ENCODE measurements around the gene HSPG2.
A peak's percentile ranks its signal among the peaks of the same experiment; 100 is the strongest.
"Not testable (repeated sequence)": the region's sequence is repeated elsewhere in the genome, so short reads cannot be mapped to it uniquely, and the experiment has no call there.

Gene HSPG2

DNA sequence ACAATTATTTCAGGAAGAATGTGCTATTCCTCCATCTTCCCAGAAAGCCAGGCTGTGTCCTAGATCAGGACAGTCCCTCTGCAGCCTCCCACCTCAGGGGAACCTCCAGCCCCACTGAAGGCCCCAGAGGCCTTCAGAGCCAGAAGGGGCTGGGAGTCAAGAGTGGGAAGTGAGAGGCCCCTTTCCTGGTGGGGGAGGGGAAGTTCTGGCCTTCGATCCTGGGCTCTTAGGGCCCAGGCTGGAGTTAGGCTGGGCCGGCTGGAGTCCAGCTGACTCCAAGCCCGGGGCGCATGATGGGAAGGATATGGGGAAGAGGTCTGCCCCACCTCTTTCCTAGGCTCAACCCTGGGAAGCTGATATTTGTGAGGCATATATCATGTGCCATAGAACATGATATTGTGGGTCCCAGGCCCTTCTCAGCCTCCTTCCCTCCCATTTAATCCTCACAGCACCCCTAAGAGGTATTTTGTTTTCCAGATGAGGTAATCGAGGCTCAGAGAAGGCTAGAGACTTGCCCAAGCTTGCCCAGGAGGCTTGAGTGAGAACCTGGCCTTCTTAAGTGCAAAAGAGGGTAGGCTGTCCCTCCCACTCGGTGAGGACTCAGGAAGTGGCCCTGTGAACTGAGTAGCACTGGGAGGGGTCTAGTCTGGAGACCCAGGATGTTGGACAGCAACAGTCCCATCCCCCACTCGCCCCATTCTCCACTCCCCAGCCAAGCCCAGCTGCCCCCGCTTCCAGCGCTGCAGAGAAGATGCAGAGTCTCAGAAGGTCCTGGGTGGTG lies 18.6 kb upstream of the HSPG2 start:
- DNase-seq = no peak

DNA sequence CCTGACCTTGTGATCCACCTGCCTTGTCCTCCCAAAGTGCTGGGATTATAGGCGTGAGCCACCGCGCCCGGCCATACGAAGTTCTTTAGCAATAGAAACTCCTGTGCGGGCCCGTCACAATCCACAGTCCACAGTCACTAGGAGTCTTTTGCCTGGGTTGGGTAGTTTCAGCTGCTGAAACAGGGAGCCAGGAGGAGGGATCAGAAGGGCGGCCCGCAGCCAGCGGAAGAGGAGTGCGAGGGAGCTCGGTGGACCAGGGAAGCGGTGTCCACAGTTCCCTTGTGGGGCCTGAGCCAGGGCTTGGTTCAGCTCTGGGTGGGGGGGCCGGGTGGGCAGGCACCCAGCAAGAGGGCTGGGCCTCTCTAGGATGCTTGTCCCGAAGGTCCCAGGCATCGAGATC lies 17.9 kb upstream of the HSPG2 start:
- DNase-seq = no peak

DNA sequence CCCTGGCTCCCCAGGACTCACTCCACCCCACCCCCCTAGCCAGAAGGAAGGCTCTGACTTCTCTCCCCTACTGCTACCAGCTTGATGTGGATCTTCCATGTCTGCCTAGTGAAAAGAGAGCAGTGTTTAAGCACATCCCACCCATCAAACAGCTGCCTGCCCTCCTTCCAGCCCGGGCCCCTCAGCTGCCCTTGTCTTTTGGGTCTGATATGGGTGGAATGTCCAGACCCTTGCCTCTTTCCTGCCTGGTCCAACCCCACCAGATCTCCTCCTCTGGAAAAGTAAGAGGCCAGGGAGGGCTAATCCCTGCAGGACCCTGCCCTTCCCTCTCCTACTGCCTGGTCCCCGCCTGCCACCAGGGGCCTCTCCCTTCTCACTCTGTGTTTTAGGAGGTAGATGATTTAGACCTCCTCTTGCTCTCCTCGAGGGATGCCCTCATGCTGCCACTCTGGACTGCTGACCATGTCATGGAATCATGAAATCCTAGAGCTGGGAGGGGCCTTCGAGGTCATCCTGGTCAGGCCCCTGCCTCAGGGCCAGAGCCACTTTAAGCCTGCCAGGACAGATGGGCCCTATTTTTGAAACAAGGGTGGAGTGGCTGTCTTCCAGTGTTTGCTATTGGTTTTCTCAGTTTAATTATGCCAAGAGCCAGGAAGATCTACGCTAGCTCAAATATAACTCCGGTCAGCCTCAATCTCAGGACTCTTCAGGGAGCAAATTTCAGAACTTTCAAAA lies 15.8 kb upstream of the HSPG2 start:
- no peak for DNase-seq

DNA sequence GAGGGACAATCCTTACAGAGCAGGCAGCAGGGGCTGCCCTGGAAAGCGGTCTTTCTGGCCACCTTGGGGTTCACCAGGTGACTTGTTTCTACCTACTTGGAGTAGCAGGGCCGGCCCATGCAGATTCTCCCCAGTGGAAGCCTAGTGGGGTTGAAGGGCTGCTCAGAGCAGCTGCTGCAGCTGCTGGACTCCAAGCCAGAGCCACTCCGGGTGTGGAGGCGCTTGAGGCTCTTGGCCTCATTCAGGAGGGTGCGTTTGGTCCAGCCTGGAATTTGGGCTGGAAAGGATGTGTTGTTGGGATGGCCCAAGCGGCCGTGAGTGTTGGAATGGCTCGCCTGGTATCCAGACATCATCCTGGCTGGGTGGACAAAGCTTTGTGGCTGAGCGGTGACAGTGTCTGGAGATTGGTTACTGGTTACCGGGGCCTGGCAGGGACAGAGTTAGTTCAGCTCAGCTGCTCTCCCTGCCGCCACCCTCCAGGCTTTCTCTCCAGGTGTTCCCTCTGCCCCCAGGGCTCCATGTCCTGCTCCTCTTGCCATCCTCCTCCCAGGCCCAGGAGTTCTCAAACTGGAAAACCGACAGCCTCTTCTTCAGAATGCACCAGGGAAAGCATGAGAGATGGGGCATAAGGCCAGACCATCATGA lies 14.2 kb upstream of the HSPG2 start:
- no peak for DNase-seq

DNA sequence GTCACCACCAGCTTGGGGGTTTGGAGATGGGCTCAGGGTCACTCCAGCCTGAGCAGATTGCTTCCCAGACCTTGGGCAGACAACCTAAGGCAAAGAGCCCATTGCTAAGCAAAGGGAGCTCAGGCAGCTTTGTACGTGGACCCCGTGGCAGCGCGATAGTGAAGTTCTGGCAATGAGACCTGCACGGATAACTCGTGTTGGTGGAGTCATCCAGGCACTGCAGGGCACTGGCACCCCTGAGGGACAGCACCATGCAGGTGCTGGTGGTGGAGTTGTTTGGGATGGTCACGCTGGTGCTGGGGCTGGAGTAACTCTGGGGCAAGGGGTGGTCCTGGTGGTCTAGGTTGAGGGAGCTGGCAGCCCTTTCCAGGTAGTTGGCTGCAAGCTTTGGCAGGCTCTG lies 13.6 kb upstream of the HSPG2 start:
- DNase-seq = no peak

DNA sequence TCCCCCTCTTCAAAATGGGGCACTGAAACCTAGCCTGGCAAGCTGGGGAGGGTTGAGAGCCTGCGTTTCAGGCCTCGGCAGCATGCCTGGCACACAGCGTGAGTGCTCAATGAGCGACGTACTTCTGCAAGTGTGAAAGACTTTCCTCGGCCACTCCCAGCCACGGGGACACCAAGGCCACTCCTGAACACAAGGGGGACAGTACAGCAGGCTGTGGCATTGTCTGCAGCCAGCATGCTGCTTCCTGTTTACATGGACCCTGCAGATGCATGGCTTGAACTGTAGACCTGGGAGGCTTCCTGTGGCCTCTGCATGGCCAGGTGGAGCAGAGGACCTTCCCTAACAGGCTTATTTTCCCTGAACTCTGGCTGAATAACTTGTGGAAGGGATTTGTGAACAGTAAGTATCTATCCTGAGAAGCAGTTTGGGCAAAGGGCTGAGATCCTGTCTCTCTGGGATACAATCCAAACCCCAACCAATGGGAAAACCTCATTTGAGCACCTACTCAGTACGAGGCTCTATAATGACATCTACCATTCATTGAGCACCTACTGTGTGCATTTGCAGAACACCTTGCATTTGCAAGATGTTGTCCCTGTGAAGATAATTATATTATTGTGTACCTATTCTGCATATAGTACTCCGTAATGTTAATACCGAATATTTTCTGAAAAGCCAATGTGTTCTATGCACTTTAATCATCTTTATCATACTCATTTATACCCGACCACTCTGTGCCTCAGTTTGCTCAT lies 9.9 kb upstream of the HSPG2 start:
- DNase-seq = no peak

DNA sequence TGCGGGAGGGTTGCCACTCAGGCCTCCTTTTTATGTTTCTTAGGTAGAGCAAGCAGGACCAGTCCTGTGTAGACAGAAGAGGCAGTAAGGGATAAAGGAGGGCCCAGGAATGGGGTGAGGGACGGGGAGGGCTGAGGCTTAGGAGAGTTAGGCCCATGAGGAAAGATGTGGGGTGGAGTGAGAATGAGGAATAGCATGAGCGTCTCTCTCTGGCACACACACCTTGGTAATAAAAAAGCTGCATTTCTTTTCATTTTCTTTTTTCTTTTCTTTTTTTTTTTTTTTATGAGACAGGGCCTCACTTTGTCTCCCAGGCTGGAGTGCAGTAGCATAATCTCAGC lies 7.6 kb upstream of the HSPG2 start:
- no peak for DNase-seq

DNA sequence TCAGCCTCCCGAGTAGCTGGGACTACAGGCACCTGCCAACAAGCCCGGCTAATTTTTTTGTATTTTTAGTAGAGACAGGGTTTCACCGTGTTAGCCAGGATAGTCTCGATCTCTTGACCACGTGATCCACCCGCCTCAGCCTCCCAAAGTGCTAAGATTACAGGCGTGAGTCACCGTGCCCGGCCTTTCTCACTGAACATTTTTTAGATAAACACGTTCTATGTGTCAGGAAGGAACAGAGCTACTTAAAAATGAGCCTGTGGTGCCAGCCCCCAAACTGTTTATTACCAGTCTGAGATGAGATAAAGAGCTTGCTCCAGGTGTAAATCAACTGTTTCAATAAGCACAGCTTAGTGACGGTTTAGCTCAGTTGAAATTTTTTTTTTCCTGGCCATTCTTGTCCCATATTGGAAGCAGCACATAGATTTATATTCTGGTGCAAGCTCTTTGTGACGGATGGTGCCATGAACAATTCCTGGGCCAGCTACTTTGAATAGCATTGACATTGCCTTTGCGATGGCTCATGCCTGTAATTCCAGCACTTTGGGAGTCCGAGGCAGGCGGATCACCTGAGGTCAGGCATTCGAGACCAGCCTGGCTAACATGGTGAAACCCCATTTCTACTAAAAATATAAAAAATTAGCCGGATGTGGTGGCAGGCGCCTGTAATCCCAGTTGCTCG lies 6.0 kb upstream of the HSPG2 start:
- not testable (repeated sequence) for DNase-seq

DNA sequence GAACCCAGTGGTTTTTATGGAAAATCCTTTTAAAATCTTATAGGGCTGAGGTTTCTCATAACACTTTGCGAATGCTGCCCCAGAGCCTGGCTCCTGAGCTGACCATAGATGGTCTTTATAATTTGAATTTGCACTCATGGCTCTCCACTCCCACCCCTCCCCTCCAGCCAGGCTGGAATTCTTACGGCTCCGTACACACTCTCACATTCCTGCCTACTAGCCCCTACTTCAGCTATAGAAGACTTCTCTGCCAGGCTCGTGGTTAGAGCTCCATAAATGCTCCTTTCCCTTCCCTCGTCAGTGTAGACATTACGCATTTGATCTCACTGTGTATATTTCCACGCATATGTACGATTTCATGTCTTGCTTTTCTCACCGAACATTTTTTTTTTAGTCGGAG lies 5.4 kb upstream of the HSPG2 start:
- DNase-seq = no peak

DNA sequence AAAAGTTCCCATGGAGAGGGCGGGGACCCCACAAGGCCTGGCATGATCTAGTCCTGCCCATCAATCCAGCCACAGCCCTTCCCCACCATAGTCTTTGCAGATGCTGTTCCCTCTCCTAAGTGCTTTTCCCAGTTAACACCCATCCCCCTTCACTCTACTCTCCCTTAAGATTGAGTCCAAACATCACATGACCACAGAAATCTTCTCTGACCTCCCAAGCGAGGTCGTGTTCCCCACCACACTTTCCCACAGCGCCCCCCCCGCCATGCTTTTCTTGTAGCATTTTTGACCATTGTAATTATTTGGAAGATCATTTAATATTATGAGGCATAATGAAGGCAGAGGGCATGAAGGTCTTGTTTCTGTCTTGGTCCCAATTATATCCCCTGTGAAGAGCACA lies 4.3 kb upstream of the HSPG2 start:
- DNase-seq = no peak

DNA sequence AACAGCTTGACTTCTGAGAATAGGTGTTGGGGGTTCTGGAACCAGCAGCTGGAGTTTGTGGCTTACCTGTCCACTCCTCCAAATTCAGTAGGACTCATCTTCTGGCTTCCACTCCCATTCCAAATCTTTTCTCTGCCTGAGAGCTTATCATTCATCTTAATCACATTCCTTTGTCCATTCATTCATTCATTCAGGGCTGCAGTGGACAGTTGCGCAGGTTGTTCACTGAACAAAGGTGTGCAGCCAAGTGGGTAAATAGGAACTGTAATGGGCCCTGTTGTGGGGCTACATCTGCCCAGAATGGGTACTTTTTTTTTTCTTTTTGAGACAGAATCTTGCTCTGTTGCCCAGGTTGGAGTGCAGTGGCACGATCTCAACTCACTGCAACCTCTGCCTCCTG lies 3.4 kb upstream of the HSPG2 start:
- no peak for DNase-seq

DNA sequence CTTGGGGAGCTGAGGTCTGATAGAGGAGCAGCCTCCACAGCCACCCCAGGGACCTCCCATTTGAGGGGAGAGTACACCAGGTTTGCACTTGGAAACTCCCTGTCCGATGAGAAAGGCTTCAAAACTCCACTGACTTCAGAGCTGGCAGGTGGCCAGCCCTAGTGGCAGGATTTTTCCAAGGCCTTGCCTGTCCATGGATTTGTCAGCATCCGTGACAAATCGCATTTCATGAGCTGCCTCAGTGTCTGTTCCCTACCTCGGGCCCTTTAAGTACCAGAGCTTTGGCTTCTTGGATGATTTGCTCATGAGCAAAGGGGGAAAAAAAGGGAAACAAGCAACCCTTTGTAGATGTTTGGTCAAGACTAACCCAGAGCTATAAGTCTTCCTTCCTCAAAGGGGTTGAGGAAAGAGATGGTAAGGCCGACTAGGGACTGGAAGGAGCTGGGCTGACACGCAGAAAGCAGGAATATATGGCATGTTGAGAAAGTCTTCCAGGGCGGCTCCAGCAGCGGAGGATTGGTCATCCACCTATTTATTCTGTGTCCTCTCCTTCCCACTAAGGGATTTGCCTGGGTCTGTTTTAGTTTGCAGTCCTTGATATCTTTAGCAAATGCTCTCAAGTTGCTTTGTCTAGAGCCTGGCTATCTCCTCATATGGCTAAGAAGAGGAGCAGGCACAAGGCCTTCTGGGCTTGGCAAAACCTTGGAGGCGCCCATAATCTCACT lies 2.7 kb upstream of the HSPG2 start:
- no peak for DNase-seq

DNA sequence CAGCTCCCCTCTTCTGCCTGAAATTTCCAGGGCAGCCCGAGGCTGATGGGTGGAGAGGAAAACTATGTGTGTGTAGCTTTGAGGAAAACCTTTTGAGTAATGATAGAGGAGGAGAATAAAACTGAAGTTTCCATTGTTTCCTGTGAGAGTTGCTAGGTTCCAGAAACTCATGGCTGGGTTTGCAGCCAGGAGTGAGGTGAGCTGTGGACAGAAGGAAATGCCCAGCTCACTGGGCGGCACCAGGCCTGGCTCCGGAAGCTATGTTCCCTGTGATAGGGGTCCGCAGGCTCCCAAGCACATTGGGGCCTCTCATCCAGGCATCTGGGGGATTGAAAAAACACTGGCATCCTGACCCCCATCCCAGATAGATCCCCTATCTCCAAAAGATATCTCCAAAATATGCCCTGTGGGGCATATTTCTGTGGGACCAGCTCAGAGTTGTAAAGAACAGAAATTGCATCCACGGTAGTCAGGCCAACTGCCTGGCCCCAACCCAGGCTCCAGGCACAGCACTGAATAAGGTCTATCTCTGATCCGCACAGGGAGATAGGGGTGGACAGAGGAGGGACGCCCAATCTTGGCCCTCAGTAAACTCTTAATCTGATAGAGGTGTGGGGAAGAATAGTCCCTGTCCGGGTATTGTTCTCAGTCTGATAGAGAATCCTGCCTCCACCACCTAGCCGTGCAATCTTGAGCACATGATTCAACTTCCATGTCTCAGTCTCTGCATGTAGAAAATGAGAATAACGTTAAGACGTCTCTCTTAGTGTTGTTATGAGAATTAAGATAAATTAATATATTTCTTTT lies 1.8 kb upstream of the HSPG2 start:
- DNase-seq = no peak

DNA sequence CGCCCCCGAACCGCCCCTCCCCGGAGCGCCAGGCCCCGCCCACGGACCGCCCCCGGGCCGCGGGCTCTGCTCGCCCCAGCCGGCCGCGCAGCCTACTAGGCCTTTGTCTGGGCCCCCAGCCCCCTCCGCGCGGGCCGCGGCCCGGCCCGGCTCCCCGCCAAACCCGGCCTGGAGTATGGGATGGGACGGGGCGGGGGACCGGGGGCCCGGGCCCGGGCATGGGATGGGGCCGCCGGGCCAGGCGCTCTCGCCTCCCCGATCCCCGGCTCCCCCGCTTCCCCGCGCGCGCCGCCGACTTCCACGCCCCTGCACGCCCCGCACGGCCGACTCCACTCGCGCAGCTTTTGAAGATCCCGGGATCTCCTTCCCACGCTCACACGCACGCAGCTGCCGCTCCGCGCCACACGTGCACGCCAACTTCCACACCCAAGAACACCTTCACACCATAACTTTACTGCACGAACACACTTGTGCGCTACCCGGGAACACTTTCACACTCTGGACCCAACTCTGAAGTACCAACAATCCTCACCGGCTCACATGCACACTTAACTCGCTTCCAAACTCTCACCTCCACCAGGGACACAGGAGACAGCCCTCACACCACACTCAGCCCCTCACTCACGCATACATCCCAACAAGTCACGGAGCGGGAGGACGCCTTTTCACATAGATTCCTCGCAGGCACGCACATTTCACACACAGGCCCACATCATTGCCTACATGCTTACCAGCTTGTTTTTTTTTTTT lies 437 bp upstream of the HSPG2 start:
- DNase-seq = peak; percentile 45

DNA sequence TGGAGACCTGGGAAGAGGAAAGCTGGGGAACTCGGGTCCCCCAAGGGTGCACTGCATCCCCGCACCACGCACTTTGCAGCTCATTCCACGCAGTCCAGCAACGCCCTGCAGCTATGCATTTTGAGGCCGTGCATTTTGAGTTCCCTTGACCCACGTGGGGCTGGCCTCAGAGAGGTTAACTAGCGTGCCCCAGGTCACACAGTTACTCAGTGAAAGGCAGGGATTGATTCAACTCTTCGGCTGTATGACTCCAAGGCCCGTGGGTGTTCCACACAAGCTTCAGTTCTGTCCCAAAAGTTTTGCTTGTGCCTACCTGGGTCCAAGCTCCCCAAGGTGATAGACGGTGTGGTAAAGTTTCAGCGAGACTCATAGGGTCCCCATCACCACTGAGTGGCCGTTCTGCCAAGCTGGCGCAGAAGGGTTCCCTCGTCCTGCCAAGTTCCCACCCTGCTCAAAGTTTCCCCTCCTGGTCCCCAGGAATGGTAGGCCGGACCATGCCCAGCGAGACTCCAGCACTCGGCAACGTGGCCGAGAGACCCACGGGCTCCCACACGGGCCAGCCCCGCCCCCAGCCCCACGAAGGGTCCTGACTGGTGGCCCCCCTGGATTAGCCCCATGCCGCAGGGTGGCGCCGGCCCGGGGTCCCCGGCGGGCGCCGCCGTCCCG lies 611 bp downstream of the HSPG2 start:
- peak; percentile 6 for DNase-seq

DNA sequence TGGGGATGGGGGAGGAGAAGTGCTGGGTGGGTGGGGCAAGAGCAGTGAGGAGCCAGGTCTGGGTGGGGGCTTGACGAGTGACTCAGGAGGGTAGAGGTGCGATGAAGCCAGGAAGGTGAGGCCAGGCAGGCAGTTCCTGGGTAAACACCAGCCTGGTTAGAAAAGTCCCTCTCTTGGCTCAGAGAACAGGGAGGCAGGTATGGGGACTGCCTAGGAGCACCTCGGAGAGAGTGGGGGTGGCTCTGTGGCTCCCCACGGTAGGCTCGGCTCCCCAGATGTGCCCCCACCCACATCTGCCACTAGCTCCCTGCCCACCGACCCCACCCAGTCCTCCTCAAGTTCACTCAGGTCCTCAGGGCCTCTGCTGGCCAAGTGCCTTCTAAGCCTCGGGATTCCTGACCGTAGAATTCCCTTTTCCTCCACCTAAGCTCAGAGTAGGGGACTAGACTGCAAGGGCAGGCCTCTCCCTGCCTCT lies 1.2 kb downstream of the HSPG2 start:
- DNase-seq = no peak

DNA sequence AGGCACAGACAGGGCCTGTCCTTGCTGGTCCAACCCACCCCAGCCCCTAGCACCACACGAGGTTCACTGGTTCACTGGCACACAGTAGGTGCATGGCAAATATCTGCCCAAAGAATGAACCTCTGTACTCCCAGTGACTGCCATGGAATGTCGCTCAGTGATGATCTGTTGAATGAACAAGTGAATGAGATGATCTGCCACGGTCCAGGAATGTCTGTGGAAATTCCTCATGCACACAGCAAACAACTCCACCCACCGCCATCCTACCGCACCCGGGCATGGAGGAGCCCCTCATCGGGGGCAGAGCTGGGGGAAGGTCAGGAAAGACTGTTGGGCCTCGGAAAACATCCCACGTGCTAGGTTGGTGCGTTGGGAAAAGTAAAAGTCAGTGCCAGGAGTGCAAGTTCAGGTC lies 1.7 kb downstream of the HSPG2 start:
- DNase-seq = no peak

DNA sequence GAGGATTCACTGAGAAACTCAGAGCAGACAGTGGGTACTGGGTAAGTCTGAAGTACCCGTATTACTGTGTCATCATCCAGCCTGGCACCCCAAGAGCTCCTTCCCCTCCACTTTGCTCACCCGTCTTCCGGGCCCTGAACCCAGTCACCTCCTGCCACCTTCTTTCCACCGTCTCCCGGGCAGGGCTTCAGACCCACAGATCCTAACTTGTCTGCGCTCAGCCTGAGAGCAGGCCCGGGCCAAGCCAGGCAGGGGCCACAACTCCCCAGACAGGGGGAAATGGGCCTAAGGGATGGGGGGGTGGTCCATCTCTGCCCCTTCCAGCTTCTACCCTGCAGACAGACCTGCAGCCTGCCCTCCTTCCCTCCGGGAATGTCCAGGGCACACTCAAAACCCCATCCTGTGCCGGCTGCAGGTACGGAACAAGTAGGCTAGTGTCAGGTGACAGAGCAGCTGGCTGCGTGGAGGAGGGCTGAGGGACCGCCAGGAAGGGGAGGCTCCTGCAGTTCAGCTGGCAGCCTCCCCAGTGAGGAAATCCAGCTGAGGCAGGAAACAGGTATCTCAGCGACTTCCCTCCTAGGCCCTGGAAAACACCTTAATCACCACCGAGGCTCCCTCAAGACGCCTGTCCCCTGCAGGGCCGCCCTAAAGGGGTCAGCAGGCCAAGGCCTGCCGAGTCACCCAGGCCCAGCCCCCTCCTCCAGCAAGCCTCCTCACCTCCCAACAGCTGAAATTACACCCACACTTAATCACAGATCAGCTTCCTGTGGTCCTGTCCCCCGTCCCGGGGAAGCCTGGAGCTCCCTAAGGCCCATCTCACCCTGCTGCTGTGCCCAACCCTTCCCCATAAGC lies 3.5 kb downstream of the HSPG2 start:
- DNase-seq = no peak

DNA sequence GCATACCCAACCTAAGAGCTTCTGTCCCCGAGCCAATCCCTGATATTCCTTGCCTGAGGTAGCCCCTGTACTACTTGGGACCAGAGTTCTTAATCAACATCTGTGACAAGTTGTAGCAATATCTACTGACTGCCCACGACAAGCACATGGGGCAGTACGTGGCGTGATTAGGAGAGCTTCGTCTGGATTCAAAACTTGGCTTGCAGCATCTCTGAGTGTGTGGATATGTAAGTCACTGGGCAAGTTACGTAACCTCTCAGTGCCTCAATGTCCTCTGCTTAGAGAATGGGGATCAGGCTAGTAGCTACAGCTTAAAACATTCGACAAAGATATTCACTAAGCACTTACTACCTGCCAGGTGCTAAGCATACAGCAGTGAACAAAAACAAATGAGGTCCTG lies 5.0 kb downstream of the HSPG2 start:
- no peak for DNase-seq

Data from activated T-cell treated with anti-CD3 and anti-CD28 coated beads for 4 hours (primary cell).